Stimulated activated CD8-positive, alpha-beta memory T cell treated with anti-CD3 and anti-CD28 coated beads, Interleukin-7, amount 100 ng/mL, for 1 hour (primary cell): ENCODE data around the gene CNTNAP2.

Experiments
- DNase-seq, 2 donors: peaks; one replicate each; pipeline ENCODE4 v3.0.0-alpha.2; 2020; ENCODE audit warnings: low read depth in 2 of 2

The CNTNAP2 gene

DNA sequence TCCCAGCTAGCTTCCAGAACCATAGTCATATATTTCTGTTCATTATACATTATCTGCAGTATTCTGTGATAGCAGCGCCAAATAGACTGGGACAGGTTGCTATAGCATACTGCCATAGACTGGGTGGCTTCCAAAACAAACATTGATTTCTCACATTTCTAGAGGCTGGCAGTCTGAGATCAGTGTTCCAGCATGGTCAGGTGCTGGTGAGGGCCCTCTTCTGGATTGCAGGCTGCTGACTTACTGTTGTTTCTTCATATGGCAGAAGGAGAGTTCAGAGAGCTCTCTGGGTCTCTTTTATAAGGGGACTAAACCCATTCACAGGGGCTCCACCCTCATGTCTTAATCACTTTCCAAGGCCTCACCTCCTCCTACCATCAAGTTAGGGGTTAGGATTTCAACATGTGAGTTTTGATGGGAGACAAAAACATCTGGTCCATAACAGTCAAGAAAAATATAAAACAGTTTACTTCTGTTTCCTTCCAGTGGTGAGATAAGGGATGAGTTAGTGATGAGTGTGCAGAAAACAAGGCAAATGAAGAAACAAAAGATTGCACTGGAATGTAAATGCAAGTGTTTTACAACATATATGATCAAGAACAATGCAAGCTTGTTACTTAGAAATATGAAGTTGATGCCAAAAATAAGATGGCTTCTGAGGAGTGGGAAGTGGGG is 2074.9 kb downstream of the CNTNAP2 start:
- DNase-seq, result no peak

DNA sequence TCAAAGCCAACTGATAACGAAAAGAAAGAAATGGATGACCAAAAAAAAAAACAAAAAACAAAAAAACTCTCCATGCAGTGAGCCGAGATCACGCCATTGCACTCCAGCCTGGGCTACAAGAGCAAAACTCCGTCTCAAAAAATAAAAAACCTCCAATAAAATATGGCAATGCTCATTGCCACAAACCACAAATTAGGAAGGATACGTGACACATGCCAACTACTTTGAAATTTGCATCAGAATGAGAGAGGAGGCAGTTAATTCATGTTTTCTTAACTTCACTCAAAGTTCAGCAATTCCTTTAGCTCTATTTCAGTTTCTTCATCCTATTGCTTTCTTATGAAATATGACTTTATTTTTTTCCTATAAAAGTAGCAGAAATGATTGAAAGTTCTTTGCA is 2075.9 kb downstream of the CNTNAP2 start:
- DNase-seq, result no peak

DNA sequence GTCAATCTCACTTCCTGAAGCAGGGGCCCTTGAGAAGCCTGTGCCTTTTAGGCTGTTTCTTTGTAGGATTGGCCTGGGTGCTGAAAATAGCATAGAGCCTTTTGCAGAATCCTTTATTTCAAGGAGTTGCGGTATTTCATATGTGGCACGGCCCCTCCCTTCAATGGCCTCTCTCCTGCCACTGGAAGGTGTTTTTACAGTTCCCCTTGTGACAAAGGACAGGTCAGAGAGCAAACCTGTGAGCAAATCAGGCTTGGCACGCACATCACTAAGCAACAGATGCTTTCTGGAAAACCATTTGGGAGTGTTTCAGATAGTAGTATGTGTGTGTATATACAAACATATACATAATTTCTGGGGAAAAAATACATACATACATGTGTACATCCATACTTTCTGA is 2085.4 kb downstream of the CNTNAP2 start:
- DNase-seq, result no peak

GRCh38 chr7:148204639-148205304 is 2088.2 kb downstream of the CNTNAP2 start:
- no peak for DNase-seq

DNA sequence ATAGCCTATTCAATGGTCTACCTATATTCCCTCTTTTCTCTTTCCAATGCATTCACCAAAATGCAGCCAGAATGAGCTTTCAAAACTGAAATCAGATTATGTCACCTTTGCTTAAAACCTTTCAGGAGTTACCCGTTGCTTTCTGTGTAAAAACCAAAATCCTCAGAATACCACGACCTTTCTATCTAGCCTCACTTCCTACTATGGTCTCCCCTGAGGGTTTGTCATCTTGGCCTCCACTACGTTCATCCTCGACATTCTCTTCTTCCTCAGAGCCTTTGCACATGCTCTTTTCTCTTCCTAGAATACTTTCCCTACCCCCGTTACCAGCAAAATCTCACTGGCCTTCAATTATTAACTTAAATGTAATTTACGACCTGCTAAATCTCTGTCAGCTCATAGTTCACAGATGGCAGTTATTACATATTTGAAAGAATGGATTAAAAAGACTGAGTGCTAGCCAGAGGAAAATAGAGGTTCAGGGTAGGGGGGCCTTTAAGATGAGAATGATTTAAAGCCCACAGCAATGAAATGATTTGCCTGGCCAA is 2093.1 kb downstream of the CNTNAP2 start:
- DNase-seq, result no peak

DNA sequence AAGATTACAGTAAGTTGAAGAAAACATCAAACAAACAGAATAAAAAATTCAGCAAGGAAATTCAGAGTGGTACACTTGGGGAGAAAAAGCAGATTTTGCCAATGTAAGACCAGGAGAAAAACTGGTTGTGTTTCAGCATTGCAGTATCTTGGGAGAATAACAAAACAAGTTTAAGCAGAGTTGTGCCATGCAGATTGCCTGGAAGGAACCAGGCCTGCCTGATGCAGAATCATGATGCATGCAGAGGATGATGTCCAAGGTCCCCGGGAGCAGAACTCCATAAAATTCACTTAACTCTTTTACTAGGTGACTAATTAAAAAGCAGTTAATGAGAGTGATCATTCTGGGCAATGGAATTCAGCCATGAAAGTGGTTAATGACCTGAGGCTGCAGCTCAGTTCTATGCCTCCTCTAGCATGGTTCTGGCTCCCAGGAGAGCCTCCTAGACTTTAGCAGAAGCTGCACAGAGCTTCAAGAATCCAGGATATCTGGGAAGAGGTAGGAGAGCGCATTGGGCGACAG is 2094.3 kb downstream of the CNTNAP2 start:
- no peak for DNase-seq

DNA sequence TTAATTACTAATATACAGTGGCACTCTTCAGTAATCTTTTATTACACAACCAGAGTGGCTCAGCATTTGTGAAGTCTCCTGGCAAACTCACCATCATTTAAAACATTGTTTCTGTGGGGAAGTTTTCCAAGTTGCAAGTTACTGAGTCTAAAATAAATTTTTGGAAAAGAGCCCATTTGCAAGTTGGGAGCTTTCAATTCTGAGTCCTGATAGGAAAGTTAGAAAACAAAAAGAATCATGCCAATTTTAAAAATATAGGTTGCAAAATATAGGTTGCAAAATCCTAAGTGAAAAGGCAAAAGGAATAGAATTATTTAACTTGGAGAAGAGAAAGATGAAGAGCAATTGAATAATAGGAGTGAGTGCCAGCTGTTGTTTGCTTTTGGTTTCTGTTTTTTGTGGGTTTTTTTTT is 2095.1 kb downstream of the CNTNAP2 start:
- DNase-seq, result no peak

DNA sequence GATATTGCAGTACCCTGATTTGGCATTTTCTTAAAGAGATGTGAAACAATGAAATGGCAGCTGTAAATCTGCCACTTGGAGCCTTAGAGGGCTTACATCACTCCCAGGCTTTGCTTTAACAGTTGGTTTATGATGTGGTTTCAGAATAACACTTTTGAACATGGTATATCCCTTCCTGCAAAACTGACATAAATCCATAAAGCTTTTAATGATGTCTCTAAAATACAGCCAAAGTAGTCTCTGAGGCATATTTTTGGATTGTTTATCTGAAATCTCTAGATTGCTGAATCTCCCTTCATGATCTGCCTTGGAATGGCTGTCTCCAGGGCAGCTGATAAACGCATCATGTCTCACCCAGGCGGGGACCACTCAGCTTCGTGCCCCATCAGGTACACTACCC is 2096.1 kb downstream of the CNTNAP2 start:
- no peak for DNase-seq

DNA sequence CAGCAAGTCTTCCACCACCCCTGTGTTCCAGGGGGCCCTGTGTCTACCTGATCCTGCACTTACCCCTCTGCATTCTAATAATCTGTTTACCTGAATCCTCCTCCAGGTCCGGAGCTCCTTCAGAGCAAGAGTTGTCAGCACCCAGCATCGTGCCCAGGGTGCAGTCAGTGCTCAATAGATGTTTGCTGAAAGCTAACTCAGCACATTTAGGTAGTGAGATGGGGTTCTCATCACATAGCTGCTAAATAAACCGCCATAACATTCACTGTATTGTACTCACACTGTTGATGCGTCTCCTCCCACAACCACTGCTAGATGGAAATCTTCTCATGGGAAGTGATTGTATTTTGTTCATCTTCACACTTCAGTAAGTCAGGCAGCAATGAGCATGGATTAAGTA is 2097.5 kb downstream of the CNTNAP2 start:
- no peak for DNase-seq

DNA sequence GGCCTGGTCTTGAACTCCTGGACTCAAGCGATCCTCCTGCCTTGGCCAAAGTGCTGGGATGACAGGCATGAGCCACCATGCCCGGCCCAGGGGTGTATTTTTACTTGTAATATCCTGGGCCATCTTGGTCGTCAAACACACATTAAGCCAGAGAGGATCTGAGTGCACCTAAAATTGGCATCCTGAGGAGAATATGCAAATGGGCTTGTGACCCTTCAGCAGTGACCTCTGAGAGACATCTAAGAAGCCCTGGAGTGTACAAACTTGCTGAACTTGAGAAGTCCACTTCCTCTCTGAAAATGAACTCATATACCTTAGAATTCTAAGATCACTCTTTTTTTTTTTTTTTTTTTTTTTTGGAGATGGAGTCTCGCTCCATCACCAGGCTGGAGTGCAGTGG is 2102.0 kb downstream of the CNTNAP2 start:
- DNase-seq, result no peak

DNA sequence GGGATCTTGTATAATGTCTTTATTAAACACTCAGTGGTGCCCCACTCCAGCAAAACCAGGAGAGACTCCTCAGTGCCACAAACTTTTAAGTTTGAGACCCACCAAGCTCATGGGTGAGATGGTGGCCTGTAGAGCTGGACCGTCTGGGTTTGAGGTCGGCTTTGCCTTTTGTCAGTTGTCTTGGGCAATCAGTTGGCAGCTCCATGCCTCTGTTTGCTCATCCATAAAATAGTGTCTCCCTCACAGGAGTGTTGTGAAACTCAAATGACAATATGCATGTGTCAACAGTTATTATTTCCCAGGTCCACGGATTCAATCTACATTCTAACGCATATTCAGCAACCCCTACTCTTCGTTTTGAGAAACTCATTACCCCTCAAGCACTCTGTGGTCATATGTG is 2106.1 kb downstream of the CNTNAP2 start:
- no peak for DNase-seq

GRCh38 chr7:148223160-148223559 is 2106.6 kb downstream of the CNTNAP2 start:
- no peak for DNase-seq

- no peak for DNase-seq
Observed at GRCh38 chr7:148223738-148224137, 2107.1 kb downstream of the CNTNAP2 start.

DNA sequence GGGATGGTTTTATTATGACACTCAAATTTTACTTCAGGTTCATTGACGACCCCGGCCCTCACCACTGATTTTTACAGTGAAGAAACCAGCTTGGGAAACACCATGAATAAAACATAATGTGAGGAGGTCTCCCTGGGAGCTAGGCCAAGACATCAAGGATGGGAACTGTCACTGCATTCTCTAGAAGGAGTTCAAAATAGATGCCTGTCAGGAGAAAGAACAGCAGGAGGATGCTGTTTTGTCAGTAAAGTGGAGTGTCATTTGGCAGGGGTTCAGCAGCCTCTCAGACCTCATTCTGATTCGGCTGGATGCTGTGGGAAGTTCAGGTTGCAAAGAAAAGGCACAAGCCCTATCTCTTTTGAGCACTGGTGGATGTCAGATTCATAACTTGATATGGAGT is 2113.7 kb downstream of the CNTNAP2 start:
- DNase-seq, result no peak

DNA sequence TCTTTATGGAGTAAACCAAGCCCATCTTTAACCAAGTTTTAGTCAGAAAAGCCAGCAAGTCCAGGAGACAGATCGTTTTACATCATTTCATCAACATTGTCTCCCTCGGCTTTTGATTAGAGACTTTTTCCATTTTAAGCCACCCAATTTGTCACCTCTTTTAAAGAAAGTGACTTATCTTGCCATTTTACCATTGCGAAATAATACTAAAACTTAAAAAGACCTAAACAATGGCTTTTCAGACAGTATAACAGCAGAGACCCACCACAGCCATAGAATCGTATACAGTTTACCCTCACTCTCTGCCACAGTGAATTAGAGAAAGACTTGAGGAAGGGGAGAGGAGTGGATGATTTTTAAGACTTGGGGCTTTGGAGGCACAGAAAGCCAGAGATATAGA is 2114.3 kb downstream of the CNTNAP2 start:
- no peak for DNase-seq

DNA sequence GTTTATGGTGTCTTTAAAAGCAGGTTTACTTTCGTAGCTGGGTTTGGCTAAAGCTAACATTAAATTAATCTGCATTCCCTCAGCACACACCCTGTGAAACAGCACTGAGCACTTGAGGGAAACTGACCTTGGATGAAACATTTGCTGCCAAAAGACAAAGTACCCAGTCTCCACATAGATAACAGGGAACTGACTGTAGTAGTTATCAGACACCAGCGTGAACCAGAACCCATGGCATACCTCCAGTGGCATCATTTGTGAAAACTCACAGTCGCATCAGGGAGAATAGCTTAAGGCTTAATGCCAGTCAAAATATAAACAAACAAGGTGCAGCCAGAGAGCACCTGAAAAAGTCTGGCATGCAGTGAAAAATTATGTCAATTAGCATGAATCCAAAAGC is 2116.2 kb downstream of the CNTNAP2 start:
- no peak for DNase-seq

DNA sequence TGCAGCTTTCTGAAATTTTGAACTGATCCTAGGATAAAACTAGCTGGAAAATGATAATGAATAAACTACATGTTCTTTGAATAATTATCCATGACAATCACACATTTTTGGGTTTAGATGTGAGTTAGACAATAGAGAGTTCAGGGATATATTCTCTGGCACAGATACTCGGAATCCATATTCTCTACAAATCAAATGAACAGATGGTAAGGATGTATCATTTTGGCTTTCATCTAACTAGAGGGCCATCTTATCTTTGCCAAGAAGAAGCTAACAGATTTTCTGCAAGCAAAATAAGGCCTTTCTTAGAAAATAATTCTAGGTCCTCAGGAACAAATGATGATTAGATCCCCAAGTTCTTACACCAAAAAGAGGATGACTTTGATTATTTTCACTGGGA is 2118.1 kb downstream of the CNTNAP2 start:
- no peak for DNase-seq

GRCh38 chr7:148238761-148239325 is 2122.2 kb downstream of the CNTNAP2 start:
- DNase-seq, result no peak

DNA sequence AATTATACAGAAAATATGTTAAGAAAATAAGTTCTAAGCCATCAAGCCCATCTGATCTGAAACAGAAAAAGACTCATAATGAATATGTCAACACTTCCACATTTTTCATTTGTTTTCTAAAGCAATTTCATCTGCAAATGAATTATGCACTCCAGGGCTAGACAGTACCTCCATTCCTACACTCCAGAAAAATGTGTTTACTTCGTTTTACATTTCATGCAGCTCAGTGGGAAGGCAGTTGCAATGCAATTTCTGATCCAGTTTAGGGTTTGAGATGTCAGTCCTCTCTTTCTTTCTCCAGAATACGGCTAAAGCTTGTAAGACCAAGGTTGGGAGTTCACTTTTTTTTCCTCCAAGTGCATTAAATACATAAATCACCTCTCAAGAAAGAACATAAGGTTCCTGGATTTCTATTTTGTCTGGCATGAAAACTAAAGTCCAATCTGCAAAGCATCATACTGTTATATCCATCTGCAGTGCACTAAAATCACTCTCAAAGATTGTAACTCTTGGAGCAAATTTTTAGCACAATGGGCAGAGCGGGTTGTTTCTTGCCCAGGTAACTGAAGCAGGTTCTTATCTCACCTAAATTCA is 2125.2 kb downstream of the CNTNAP2 start:
- DNase-seq, result no peak

- DNase-seq, result no peak
Observed at GRCh38 chr7:148242294-148242821, 2125.8 kb downstream of the CNTNAP2 start.

GRCh38 chr7:148245381-148245780 is 2128.8 kb downstream of the CNTNAP2 start:
- DNase-seq, result no peak

GRCh38 chr7:148253629-148254028 is 2137.0 kb downstream of the CNTNAP2 start:
- DNase-seq, result no peak
